ENCODE results near the gene KIF18B. TPM values are rescaled to one million over a fixed set of nuclear protein-coding genes. Genes with fewer than 3 reads are reported as not detected.

Gene KIF18B
- total RNA-seq, 2 donors from 2014 or later, result 26.5 to 100 TPM

GRCh38 chr17:44940317-44940716 lies 7.3 kb downstream of the KIF18B start:
- no peak for DNase-seq (ENCODE audit: low spot score)
- Mint-ChIP-seq H3K9me3 (no peaks in the 10 kb centered on the region), H3K4me1 (ENCODE audit: low read depth in 2 of 2) (peaks cover 5 to 8% of the 10 kb centered on the region in 2 donors), H3K4me3 (no peak overlapping the region), H3K27me3 (no peaks in the 10 kb centered on the region), H3K27ac (no peak overlapping the region), H3K36me3 (no peaks in the 10 kb centered on the region)
- no peak for ATAC-seq

DNA sequence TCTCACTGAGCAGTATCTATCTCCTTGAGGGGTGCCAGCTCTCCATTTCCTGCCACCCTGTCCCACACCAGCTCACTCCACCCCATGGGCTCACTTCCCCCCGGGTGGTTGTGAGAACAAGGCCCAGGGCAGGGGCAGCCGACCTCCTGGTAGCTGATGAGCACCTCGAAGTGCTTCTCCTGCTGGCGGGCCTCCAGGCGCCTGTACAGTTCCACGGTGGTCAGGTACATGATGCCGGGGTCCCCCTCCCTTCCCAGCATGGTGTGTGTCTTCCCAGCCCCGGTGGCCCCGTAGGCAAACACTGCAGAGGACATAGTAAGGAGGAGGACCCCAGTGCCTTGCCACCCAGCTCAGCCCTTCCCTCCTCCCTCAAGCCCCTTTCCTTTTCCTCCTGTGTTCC lies 12.5 kb downstream of the KIF18B start:
- DNase-seq (ENCODE audit: low spot score) (no peak), ATAC-seq (peak in 1 of 2 donors; percentile 38)
- Mint-ChIP-seq H3K4me3 (no peak overlapping the region), H3K36me3 (no peaks in the 10 kb centered on the region), H3K27ac (no peak overlapping the region), H3K4me1 (ENCODE audit: low read depth in 2 of 2) (peaks cover 0 to 5% of the 10 kb centered on the region in 2 donors), H3K9me3 (no peaks in the 10 kb centered on the region), H3K27me3 (no peaks in the 10 kb centered on the region)

DNA sequence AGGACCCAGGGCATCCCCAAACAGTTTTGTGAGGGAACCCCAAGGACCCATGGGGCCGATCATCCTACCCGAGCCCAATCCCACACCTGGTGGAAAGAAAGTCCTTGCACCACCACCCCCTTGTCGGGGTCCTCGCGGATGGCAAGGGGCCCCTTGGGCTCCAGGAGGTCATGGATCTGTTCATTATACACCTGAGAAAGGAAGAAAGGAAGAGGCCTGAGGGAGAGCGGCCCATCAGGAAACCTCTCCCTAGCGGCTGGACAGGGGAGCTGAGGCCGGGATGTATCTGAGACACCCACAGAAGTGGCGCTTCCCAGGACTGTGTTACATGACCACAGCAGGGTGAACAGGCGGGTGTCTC lies 12.8 kb downstream of the KIF18B start:
- no peak for DNase-seq (ENCODE audit: low spot score)
- ATAC-seq, result peak in 1 of 2 donors; percentile 20
- no peak overlapping the region for H3K27ac Mint-ChIP-seq
- H3K4me1 Mint-ChIP-seq (ENCODE audit: low read depth in 2 of 2), result peaks cover 0 to 5% of the 10 kb centered on the region in 2 donors
- H3K27me3 Mint-ChIP-seq, result no peaks in the 10 kb centered on the region
- H3K9me3 Mint-ChIP-seq, result no peaks in the 10 kb centered on the region
- H3K4me3 Mint-ChIP-seq, result no peak overlapping the region
- no peaks in the 10 kb centered on the region for H3K36me3 Mint-ChIP-seq

GRCh38 chr17:44933824-44934744 lies 13.5 kb downstream of the KIF18B start:
- no peak for DNase-seq (ENCODE audit: low spot score)

GRCh38 chr17:44932787-44933097 lies 14.8 kb downstream of the KIF18B start:
- H3K9me3 Mint-ChIP-seq, result no peaks in the 10 kb centered on the region
- H3K36me3 Mint-ChIP-seq, result no peaks in the 10 kb centered on the region
- peaks cover 0 to 5% of the 10 kb centered on the region in 2 donors for H3K4me1 Mint-ChIP-seq (ENCODE audit: low read depth in 2 of 2)
- no peak overlapping the region for H3K27ac Mint-ChIP-seq
- H3K27me3 Mint-ChIP-seq, result no peaks in the 10 kb centered on the region
- DNase-seq (ENCODE audit: low spot score) (no peak), ATAC-seq (no peak)
- H3K4me3 Mint-ChIP-seq, result no peak overlapping the region

More at GRCh38 chr17:44933824-44934744, 13.5 kb downstream of the KIF18B start:
- peaks cover 0 to 5% of the 10 kb centered on the region in 2 donors for H3K4me1 Mint-ChIP-seq (ENCODE audit: low read depth in 2 of 2)
- no peaks in the 10 kb centered on the region for H3K27me3 Mint-ChIP-seq
- no peak overlapping the region for H3K27ac Mint-ChIP-seq
- H3K9me3 Mint-ChIP-seq, result no peaks in the 10 kb centered on the region
- no peak overlapping the region for H3K4me3 Mint-ChIP-seq
- ATAC-seq, result no peak
- H3K36me3 Mint-ChIP-seq, result no peaks in the 10 kb centered on the region

GRCh38 chr17:44932096-44932786 lies 15.3 kb downstream of the KIF18B start:
- no peaks in the 10 kb centered on the region for H3K36me3 Mint-ChIP-seq
- ATAC-seq, result no peak
- no peak overlapping the region for H3K27ac Mint-ChIP-seq

GRCh38 chr17:44931376-44931775 lies 16.2 kb downstream of the KIF18B start:
- ATAC-seq (no peak), DNase-seq (ENCODE audit: low spot score) (no peak)
- Mint-ChIP-seq H3K4me3 (no peak overlapping the region), H3K27me3 (no peaks in the 10 kb centered on the region), H3K9me3 (no peaks in the 10 kb centered on the region), H3K4me1 (ENCODE audit: low read depth in 2 of 2) (peaks cover 0 to 5% of the 10 kb centered on the region in 2 donors), H3K36me3 (no peaks in the 10 kb centered on the region), H3K27ac (no peak overlapping the region)

More at GRCh38 chr17:44932096-44932786, 15.3 kb downstream of the KIF18B start:
- Mint-ChIP-seq H3K27me3 (no peaks in the 10 kb centered on the region), H3K4me3 (no peak overlapping the region), H3K9me3 (no peaks in the 10 kb centered on the region), H3K4me1 (ENCODE audit: low read depth in 2 of 2) (peaks cover 0 to 5% of the 10 kb centered on the region in 2 donors)
- no peak for DNase-seq (ENCODE audit: low spot score)

GRCh38 chr17:44930667-44931066 lies 16.9 kb downstream of the KIF18B start:
- Mint-ChIP-seq H3K36me3 (no peaks in the 10 kb centered on the region), H3K27me3 (no peaks in the 10 kb centered on the region), H3K4me3 (no peak overlapping the region), H3K27ac (no peak overlapping the region), H3K4me1 (ENCODE audit: low read depth in 2 of 2) (peaks cover 0 to 4% of the 10 kb centered on the region in 2 donors), H3K9me3 (no peaks in the 10 kb centered on the region)
- ATAC-seq (no peak), DNase-seq (ENCODE audit: low spot score) (no peak)

GRCh38 chr17:44928950-44929720 lies 18.4 kb downstream of the KIF18B start:
- H3K9me3 Mint-ChIP-seq, result no peaks in the 10 kb centered on the region
- no peak overlapping the region for H3K27ac Mint-ChIP-seq
- ATAC-seq (no peak), DNase-seq (ENCODE audit: low spot score) (no peak)
- H3K27me3 Mint-ChIP-seq, result no peaks in the 10 kb centered on the region
- no peaks in the 10 kb centered on the region for H3K36me3 Mint-ChIP-seq
- H3K4me3 Mint-ChIP-seq, result no peak overlapping the region
- no peaks in the 10 kb centered on the region for H3K4me1 Mint-ChIP-seq (ENCODE audit: low read depth in 2 of 2)

DNA sequence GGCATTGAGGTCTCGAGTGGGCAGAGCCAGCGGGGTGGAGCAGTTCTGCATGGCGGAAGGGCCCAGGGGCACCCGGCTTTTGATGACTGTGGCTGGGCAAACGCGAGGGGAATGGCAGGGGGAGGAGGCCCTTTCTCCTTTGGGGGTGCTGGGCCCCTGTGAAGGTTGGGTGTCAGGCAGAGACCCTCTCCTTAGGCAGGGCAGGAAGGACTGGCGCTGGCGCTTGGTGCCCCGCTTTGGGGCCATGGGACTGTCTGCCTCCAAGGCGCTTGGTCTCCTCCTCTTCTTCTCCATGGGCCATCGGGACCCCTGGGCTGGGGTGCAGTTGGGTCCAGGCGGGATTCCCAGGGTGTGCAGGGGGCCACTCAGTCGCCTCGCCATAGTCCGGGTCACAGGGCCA lies 19.4 kb downstream of the KIF18B start:
- no peaks in the 10 kb centered on the region for H3K4me1 Mint-ChIP-seq (ENCODE audit: low read depth in 2 of 2)

GRCh38 chr17:44927696-44928095 lies 19.9 kb downstream of the KIF18B start:
- no peaks in the 10 kb centered on the region for H3K4me1 Mint-ChIP-seq (ENCODE audit: low read depth in 2 of 2)
- no peaks in the 10 kb centered on the region for H3K27me3 Mint-ChIP-seq
- DNase-seq (ENCODE audit: low spot score), result no peak
- H3K4me3 Mint-ChIP-seq, result no peak overlapping the region
- H3K9me3 Mint-ChIP-seq, result no peaks in the 10 kb centered on the region
- H3K36me3 Mint-ChIP-seq, result no peaks in the 10 kb centered on the region
- no peak for ATAC-seq
- H3K27ac Mint-ChIP-seq, result no peak overlapping the region

More for the DNA sequence above, 19.4 kb downstream of the KIF18B start:
- no peaks in the 10 kb centered on the region for H3K27me3 Mint-ChIP-seq
- no peak overlapping the region for H3K4me3 Mint-ChIP-seq
- no peaks in the 10 kb centered on the region for H3K9me3 Mint-ChIP-seq
- no peaks in the 10 kb centered on the region for H3K36me3 Mint-ChIP-seq
- no peak for DNase-seq (ENCODE audit: low spot score)
- H3K27ac Mint-ChIP-seq, result no peak overlapping the region
- no peak for ATAC-seq

GRCh38 chr17:44926821-44927525 lies 20.6 kb downstream of the KIF18B start:
- H3K9me3 Mint-ChIP-seq, result no peaks in the 10 kb centered on the region
- H3K4me3 Mint-ChIP-seq, result no peak overlapping the region
- no peaks in the 10 kb centered on the region for H3K4me1 Mint-ChIP-seq (ENCODE audit: low read depth in 2 of 2)
- H3K27ac Mint-ChIP-seq, result no peak overlapping the region
- DNase-seq (ENCODE audit: low spot score), result no peak
- no peak for ATAC-seq
- no peaks in the 10 kb centered on the region for H3K36me3 Mint-ChIP-seq
- H3K27me3 Mint-ChIP-seq, result no peaks in the 10 kb centered on the region

All from natural killer cell treated with Interleukin-12 subunit alpha and Interleukin-12 subunit beta and Interleukin-15 and Interleukin-18, amount 100 ng/mL, for 72 hours (primary cell).